GM12872 (cell line): ENCODE measurements around the gene SCAF1.

Source experiments
- TF ChIP-seq, protein P1 (sequence below): IDR thresholded peaks from 3 replicates; pipeline ENCODE4 v1.5.1; 2011; ENCODE audit warnings: low read depth, mild to moderate bottlenecking, low read length, moderate library complexity; ENCODE audit not compliant: insufficient read depth

The SCAF1 gene, protein sequence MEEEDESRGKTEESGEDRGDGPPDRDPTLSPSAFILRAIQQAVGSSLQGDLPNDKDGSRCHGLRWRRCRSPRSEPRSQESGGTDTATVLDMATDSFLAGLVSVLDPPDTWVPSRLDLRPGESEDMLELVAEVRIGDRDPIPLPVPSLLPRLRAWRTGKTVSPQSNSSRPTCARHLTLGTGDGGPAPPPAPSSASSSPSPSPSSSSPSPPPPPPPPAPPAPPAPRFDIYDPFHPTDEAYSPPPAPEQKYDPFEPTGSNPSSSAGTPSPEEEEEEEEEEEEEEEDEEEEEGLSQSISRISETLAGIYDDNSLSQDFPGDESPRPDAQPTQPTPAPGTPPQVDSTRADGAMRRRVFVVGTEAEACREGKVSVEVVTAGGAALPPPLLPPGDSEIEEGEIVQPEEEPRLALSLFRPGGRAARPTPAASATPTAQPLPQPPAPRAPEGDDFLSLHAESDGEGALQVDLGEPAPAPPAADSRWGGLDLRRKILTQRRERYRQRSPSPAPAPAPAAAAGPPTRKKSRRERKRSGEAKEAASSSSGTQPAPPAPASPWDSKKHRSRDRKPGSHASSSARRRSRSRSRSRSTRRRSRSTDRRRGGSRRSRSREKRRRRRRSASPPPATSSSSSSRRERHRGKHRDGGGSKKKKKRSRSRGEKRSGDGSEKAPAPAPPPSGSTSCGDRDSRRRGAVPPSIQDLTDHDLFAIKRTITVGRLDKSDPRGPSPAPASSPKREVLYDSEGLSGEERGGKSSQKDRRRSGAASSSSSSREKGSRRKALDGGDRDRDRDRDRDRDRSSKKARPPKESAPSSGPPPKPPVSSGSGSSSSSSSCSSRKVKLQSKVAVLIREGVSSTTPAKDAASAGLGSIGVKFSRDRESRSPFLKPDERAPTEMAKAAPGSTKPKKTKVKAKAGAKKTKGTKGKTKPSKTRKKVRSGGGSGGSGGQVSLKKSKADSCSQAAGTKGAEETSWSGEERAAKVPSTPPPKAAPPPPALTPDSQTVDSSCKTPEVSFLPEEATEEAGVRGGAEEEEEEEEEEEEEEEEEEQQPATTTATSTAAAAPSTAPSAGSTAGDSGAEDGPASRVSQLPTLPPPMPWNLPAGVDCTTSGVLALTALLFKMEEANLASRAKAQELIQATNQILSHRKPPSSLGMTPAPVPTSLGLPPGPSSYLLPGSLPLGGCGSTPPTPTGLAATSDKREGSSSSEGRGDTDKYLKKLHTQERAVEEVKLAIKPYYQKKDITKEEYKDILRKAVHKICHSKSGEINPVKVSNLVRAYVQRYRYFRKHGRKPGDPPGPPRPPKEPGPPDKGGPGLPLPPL

DNA sequence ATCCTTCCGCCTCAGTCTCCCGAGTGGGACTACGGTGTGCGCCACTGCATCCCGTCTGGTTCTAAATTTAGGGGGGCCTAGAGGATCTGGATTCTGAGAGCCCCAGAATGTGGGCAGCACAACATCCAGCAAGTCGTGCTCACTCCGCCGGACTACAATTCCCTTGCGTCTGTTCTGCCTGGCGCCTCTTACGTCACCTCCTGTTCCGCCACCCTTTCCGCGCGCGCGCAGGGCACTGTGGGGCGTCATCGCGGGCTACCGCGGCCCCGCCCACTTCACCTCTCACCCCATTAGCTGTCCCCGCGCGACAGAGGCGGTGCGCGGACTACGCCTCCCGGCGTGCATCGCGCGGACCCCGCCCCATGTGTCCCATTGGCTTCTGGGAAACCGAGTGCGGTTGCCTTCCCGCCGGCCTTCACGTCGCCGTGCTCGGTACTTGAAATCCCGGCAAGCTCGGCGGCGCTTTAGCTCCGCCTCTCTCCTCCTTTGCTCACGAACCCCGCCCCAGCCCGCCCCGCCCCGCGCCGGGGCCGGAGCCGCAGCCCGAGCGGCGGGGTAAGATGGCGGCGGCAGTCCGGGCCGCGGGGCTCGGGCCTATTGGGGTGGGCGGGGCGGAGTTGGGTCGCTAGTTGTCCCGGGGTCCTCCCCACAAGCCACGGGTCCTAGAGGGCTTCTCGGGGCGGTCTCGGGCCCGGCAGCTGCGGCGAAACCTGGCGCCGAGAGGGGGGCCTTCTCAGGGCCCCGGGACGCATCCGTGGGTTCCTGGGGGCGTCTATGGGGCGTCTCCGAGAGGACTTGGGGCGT lies at the start of gene SCAF1:
Gene SCAF1, plus strand, starts transcription at position 522 of the 804 bp plus-strand sequence. CDS start 2,818 bp downstream, outside the sequence.
- TF ChIP-seq, protein P1, sequence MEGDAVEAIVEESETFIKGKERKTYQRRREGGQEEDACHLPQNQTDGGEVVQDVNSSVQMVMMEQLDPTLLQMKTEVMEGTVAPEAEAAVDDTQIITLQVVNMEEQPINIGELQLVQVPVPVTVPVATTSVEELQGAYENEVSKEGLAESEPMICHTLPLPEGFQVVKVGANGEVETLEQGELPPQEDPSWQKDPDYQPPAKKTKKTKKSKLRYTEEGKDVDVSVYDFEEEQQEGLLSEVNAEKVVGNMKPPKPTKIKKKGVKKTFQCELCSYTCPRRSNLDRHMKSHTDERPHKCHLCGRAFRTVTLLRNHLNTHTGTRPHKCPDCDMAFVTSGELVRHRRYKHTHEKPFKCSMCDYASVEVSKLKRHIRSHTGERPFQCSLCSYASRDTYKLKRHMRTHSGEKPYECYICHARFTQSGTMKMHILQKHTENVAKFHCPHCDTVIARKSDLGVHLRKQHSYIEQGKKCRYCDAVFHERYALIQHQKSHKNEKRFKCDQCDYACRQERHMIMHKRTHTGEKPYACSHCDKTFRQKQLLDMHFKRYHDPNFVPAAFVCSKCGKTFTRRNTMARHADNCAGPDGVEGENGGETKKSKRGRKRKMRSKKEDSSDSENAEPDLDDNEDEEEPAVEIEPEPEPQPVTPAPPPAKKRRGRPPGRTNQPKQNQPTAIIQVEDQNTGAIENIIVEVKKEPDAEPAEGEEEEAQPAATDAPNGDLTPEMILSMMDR, result no peak

DNA sequence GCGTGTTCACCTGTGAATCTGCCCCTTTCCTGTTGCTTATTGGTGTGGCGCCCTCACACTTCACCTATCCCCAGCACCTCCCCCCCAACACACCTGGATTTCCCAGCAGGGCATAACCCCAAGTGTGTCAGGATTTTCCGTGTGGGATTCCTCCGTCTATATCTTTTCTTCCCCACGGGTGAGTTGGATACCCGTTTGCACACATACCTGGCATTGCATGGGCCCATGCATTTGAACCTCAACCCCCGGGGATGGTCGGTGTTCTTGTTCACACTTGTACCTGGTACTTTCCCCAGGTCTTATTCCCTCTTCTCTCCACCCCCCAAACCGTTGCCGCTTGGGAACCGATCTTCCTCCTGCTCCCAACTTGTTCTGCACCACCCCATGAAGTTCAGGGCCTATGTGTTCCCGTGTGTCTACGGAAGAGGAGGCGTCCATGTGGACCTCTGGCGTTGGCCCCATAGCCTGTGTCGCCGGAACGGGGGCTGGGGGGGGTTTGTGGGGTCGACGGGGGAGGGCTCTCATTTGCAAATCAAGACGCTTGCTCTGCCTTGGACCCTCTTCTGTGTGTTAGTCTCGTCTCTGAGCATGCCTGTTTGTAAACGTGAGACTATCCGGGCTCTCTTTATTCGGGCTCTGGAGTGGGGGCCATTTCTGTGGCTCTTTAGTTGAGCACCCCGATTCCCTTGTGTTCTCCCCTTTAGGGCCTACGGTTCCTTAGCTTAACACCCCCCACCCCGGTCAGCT lies 49.4 kb upstream of the SCAF1 start:
- TF ChIP-seq, protein P1, result no peak

DNA sequence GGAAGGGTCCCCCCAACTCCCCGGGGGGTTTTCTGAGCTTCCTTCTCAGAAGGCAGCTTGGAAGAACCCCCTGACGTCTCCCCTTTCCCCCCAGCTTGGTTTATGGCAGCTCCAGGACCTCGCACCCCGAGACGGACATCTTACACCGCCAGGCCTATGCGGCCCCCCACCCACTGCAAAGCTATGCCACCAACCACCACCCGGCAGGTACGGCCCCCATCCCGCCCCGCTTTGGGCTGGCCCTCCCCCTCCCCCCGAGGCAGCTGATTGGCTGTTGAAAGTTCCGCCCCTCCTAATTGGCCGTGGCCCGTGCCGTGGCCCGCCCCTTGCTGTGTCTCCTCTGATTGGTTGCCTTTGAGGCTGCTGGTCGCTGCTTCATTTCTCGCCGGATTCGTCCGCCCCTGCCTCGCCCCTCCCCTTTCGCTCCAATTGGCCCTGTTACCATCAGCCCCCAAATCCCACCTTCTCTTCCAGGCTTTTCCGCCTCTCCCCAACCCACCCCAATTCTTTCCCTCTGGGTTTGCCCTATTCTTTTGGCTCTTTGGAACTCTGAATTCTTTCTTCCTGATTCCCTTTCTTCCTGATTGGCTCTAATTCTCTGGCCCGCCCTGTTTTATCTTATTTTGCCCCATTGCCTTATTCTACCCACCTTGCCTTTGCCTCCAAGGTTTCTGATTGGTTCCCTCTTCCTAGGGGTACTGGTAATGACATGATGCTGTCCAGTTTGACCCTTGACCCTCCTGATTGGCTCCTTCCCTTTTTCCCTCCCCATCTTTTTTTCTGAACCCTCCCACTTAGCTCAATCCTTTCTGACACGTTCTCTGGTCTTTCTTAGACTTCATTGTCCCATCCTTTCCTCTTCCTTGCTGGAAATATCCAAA lies 48.5 kb upstream of the SCAF1 start:
- TF ChIP-seq, protein P1, result no peak

DNA sequence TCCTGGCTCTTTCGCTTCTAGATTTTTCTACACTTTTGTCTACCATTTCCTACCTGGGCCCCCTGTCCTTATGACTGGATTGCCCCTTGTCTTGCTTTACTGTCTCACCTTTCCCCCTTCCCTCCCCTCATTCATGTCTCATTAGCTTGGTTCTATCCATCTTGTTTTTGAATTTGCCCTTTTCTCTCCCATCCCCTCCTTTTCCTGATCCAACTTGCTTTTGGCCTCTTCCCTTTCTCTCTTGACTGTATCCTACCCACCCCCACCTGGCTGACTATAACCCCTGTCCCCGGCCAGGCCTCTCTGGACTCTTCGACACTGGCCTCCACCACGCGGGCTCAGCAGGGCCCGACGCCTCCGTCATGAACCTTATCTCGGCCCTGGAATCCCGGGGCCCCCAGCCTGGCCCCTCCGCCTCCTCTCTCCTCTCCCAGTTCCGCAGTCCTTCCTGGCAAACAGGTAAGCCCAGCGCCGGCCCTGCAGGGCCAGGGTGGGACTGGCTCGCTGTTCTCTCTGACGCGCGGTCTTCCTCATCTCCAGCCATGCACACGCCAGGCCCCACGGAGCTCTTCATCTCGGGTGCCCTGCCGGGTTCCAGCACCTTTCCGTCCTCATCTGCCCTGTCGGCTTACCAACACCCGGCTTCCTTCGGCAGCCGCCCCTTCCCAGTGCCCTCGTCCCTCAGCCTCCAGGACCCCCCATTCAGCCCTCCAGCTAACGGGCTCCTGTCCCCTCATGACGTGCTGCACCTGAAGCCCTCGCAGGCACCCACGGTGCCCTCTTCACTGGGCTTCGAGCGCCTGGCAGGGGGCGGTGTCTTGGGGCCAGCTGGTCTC lies 47.6 kb upstream of the SCAF1 start:
- TF ChIP-seq, protein P1, result no peak

DNA sequence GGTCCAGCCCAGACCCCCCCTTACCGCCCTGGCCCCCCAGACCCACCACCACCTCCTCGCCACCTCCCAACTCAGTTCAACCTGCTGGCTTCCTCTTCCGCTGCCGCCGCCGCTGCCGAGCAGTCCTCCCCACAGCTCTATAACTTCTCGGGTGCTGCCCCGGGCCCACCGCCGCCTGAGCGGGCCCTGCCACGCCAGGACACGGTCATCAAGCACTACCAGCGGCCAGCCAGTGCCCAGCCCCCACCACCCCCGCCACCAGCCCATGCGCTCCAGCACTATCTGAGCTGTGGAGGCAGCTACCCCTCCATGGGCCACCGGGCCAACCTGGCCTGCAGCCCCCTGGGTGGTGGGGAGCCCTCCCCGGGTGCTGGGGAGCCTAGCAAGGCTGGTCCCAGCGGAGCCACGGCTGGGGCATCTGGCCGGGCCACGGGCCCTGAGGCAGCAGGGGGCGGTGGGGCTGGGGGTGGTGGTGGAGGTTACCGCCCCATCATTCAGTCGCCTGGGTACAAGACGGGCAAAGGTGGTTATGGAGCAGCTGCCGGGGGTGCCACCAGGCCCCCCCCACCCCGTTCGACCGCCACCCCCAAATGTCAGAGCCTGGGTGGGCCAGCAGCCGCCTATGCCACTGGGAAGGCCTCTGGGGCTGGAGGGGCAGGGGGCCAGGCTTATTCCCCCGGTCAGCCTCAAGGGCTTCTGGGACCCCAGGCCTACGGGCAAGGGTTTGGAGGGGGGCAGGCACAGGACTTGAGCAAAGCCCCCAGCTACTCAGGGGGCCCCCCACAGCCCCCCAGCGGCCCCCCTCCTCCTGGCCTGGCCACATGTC lies 46.8 kb upstream of the SCAF1 start:
- TF ChIP-seq, protein P1, result no peak
